Pericardium fibroblast (primary cell): ENCODE results near the gene ZNF844. TPM values are rescaled to one million over a fixed set of nuclear protein-coding genes. Genes with fewer than 3 reads are reported as not detected.

Experiments used
- total RNA-seq: library from RNA; depleted of rRNA; stranded (reverse); fragments of >200 nt; gene quantifications from 2 replicates; pipeline ENCODE4 v1.2.3, GENCODE V29; 2015

The ZNF844 gene
- 3.7 and 5.4 TPM in 2 replicates for total RNA-seq

GRCh38 chr19:12064590-12065538 lies at the start of gene ZNF844:
Gene ZNF844 (plus strand): TSS chr19:12064731. CDS start chr19:12064874, 143 bp downstream.

GRCh38 chr19:12035220-12036172 lies 29.0 kb upstream of the ZNF844 start, which contains the start of gene ZNF433:
Gene ZNF433 (minus strand): TSS chr19:12035679. CDS start chr19:12035539, 140 bp downstream.

GRCh38 chr19:12052497-12053169 lies 11.9 kb upstream of the ZNF844 start, which contains the start of gene ZNF878:
Gene ZNF878 (minus strand): TSS chr19:12052961. CDS start chr19:12052801, 160 bp downstream.

Other genes with a start within 250 kb of the ZNF844 start
- 0.34 and 2.1 TPM in 2 replicates for gene ZNF439, start 216.0 kb upstream of the ZNF844 start, total RNA-seq
- gene ZNF69, start 176.9 kb upstream of the ZNF844 start, total RNA-seq, result 3.4 and 5.8 TPM in 2 replicates
- 3.1 and 4.9 TPM in 2 replicates for gene ZNF700, start 139.6 kb upstream of the ZNF844 start, total RNA-seq
- gene ZNF763, start 99.7 kb upstream of the ZNF844 start, total RNA-seq, result 0.85 and 1.6 TPM in 2 replicates
- 2.3 and 3.8 TPM in 2 replicates for gene ZNF433, start 29.1 kb upstream of the ZNF844 start, total RNA-seq
- gene ZNF878, start 11.8 kb upstream of the ZNF844 start, total RNA-seq, result not detected in 2 replicates
- 3.3 and 12.5 TPM in 2 replicates for gene ZNF20, start 75.6 kb downstream of the ZNF844 start, total RNA-seq
- gene ZNF625, start 92.0 kb downstream of the ZNF844 start, total RNA-seq, result 0.26 and 5.8 TPM in 2 replicates
- gene ZNF136, start 98.4 kb downstream of the ZNF844 start, total RNA-seq, result 4.6 and 6.6 TPM in 2 replicates
- gene ZNF44, start 230.2 kb downstream of the ZNF844 start, total RNA-seq, result 2.0 and 3.6 TPM in 2 replicates